ENCODE measurements around the gene OR10D3.

DNA sequence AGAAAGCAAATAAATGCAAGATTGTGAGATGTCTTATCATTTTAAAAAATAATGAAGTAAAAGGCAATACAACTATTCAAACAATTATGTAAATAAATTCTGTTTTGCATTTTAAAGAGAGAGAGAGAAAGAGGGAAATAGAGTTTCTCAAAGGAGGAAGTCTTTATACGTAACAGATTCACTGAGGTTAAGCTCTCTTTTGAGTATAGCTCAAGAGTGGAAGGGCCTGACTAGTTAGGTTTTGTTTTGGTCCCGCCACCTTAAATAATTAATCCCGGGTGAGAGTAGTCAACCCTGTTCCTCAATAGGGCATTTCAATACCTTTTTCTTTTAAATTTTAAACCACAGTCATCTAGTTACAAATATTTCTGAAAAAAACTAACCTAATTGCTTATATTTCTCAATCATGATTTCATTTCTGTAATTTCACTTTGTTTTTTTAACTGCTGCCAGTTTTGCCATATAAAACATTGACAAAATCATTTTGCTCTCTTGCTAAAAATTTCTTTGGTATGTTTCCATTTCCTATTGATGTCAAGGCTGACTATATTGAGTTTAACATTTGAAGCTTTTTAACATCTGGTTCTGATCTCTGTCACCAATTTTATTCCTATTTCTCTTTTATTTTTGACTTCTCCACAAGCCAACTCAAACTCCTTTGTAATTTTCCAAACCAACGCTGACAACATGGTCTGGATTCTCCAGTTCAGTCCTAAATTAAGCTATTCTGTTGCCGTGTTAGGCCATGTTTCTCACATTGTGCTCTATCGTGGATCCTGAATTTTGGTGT lies 10.3 kb downstream of the OR10D3 start:
- TF ChIP-seq, protein P1, sequence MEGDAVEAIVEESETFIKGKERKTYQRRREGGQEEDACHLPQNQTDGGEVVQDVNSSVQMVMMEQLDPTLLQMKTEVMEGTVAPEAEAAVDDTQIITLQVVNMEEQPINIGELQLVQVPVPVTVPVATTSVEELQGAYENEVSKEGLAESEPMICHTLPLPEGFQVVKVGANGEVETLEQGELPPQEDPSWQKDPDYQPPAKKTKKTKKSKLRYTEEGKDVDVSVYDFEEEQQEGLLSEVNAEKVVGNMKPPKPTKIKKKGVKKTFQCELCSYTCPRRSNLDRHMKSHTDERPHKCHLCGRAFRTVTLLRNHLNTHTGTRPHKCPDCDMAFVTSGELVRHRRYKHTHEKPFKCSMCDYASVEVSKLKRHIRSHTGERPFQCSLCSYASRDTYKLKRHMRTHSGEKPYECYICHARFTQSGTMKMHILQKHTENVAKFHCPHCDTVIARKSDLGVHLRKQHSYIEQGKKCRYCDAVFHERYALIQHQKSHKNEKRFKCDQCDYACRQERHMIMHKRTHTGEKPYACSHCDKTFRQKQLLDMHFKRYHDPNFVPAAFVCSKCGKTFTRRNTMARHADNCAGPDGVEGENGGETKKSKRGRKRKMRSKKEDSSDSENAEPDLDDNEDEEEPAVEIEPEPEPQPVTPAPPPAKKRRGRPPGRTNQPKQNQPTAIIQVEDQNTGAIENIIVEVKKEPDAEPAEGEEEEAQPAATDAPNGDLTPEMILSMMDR (IDR thresholded peaks at IDR 0.05), result no peak
- no peak for TF ChIP-seq POLR2A (IDR thresholded peaks at IDR 0.05; ENCODE audit: low read depth)

All from esophagus muscularis mucosa (tissue), 3 donors.